Mesenchymal stem cell (in vitro differentiated cells and primary cell): ENCODE data around the gene ERN1.

Experiments
- DNase-seq: peaks from one replicate; pipeline ENCODE4 v3.0.0-alpha.2; 2013
- H2AFZ ChIP-seq: one replicate; pipeline ENCODE4 v1.6.1; 2013; ENCODE audit warnings: low read depth, mild to moderate bottlenecking, control low read depth, inconsistent platforms, low read length, moderate library complexity
- H2AK5ac ChIP-seq: 2 replicates; pipeline ENCODE4 v1.6.1; 2013; ENCODE audit warnings: low read length, moderate library complexity, mild to moderate bottlenecking, inconsistent platforms; ENCODE audit not compliant: severe bottlenecking
- H2BK120ac ChIP-seq: one replicate; pipeline ENCODE4 v1.6.1; 2013; ENCODE audit warnings: low read depth, mild to moderate bottlenecking, inconsistent platforms, low read length, moderate library complexity
- H2BK12ac ChIP-seq, 2 experiments: one replicate each; pipeline ENCODE4 v1.6.1; 2013; ENCODE audit warnings: inconsistent platforms in 2 of 2, low read length in 2 of 2, mild to moderate bottlenecking in 2 of 2, moderate library complexity in 2 of 2, control low read depth in 1 of 2
- H2BK15ac ChIP-seq: one replicate; pipeline ENCODE4 v1.6.1; 2013; ENCODE audit warnings: mild to moderate bottlenecking, low read depth, inconsistent platforms; ENCODE audit not compliant: poor library complexity, severe bottlenecking
- H2BK5ac ChIP-seq: 2 replicates; pipeline ENCODE4 v1.6.1; 2013; ENCODE audit warnings: low read depth, mild to moderate bottlenecking, low read length, control low read depth, inconsistent platforms; ENCODE audit not compliant: poor library complexity, severe bottlenecking
- H3K14ac ChIP-seq, 2 experiments: one replicate each; pipeline ENCODE4 v1.6.1; 2013; ENCODE audit warnings: inconsistent platforms in 2 of 2, low read length in 2 of 2, control low read depth in 1 of 2, mild to moderate bottlenecking in 1 of 2, moderate library complexity in 1 of 2
- H3K18ac ChIP-seq, 2 experiments: one replicate each; pipeline ENCODE4 v1.6.1; 2013; ENCODE audit warnings: inconsistent platforms in 2 of 2, low read length in 2 of 2, control low read depth in 1 of 2, low read depth in 1 of 2, mild to moderate bottlenecking in 1 of 2
- H3K23ac ChIP-seq, 2 experiments: one replicate each; pipeline ENCODE4 v1.6.1; 2013; ENCODE audit warnings: inconsistent platforms in 2 of 2, low read length in 2 of 2, mild to moderate bottlenecking in 2 of 2, moderate library complexity in 2 of 2, control low read depth in 1 of 2
- H3K27ac ChIP-seq: 2 replicates; pipeline ENCODE4 v1.5.1; 2013; ENCODE audit warnings: mild to moderate bottlenecking, moderate library complexity, low read length, control low read depth, inconsistent platforms; ENCODE audit not compliant: poor library complexity, severe bottlenecking
- H3K27me3 ChIP-seq, 2 experiments: 2 replicates each; pipeline versions ENCODE4 v1.6.1 to v1.7.0; 2013; ENCODE audit warnings: low read length in 2 of 2, mild to moderate bottlenecking in 2 of 2, moderate library complexity in 2 of 2, control low read depth in 1 of 2, inconsistent platforms in 1 of 2; ENCODE audit not compliant: control insufficient read depth in 1 of 2, insufficient read depth in 1 of 2
- H3K36me3 ChIP-seq, 2 experiments: 2 replicates each; pipeline versions ENCODE4 v1.6.1 to v1.7.0; 2013; ENCODE audit warnings: low read length in 2 of 2, control low read depth in 1 of 2, inconsistent platforms in 1 of 2, low read depth in 1 of 2, mild to moderate bottlenecking in 1 of 2; ENCODE audit not compliant: insufficient read depth in 2 of 2, control insufficient read depth in 1 of 2
- H3K4ac ChIP-seq, 2 experiments: one replicate each; pipeline ENCODE4 v1.6.1; 2013; ENCODE audit warnings: inconsistent platforms in 2 of 2, low read length in 2 of 2, mild to moderate bottlenecking in 2 of 2, moderate library complexity in 2 of 2, control low read depth in 1 of 2, low read depth in 1 of 2
- H3K4me1 ChIP-seq: 2 replicates; pipeline ENCODE4 v1.6.1; 2013; ENCODE audit warnings: low read depth, low read length, control low read depth; ENCODE audit not compliant: control insufficient read depth, insufficient read depth
- H3K4me2 ChIP-seq: 2 replicates; pipeline ENCODE4 v1.6.1; 2013; ENCODE audit warnings: low read length, mild to moderate bottlenecking, inconsistent platforms; ENCODE audit not compliant: poor library complexity, severe bottlenecking
- H3K4me3 ChIP-seq, 2 experiments: 2 replicates each; pipeline versions ENCODE4 v1.5.1 to v1.7.0; 2013; ENCODE audit warnings: low read length in 2 of 2, mild to moderate bottlenecking in 2 of 2, control low read depth in 1 of 2, low read depth in 1 of 2; ENCODE audit not compliant: insufficient read depth in 1 of 2
- H3K79me1 ChIP-seq: replicated peaks from 2 replicates; pipeline ENCODE4 v1.6.1; 2013; ENCODE audit warnings: mild to moderate bottlenecking, control low read depth, low read length, inconsistent platforms; ENCODE audit not compliant: poor library complexity, severe bottlenecking
- H3K9ac ChIP-seq: 2 replicates; pipeline ENCODE4 v1.7.0; 2013; ENCODE audit warnings: mild to moderate bottlenecking, low read length, moderate library complexity
- H3K9me3 ChIP-seq: 2 replicates; pipeline ENCODE4 v1.7.0; 2013; ENCODE audit warnings: mild to moderate bottlenecking, low read length; ENCODE audit not compliant: control insufficient read depth
- H4K8ac ChIP-seq: one replicate; pipeline ENCODE4 v1.6.1; 2013; ENCODE audit warnings: inconsistent platforms, mild to moderate bottlenecking, low read length, moderate library complexity
- H4K91ac ChIP-seq: one replicate; pipeline ENCODE4 v1.6.1; 2013; ENCODE audit warnings: mild to moderate bottlenecking, low read length, inconsistent platforms
- WGBS: methylation state at CpG from one replicate; pipeline ENCODE4 v1.1.7; 2013; ENCODE audit warnings: mixed read lengths; 5-methylcytosine and 5-hydroxymethylcytosine counted together

Gene ERN1

GRCh38 chr17:64060331-64060730 is 69.6 kb downstream of the ERN1 start:
- Histone ChIP-seq H4K91ac (no peak overlapping the region), H3K14ac (no peak overlapping the region), H2BK15ac (no peak overlapping the region), H3K18ac (no peak overlapping the region), H3K27me3 (no peaks in the 10 kb centered on the region), H2BK12ac (no peak overlapping the region), H2AFZ (no peak overlapping the region), H2BK5ac (no peak overlapping the region), H3K36me3 (peaks cover 43 to 89% of the 10 kb centered on the region in 2 experiments), H3K4me3 (no peak overlapping the region), H3K79me1 (no peaks in the 10 kb centered on the region), H2BK120ac (no peak overlapping the region), H3K4me2 (no peak overlapping the region), H3K23ac (no peak overlapping the region), H3K4me1 (no peaks in the 10 kb centered on the region), H3K27ac (no peak overlapping the region), H4K8ac (no peak overlapping the region), H3K4ac (no peak overlapping the region), H3K9me3 (no peaks in the 10 kb centered on the region), H2AK5ac (no peak overlapping the region), H3K9ac (no peak overlapping the region)
- no peak for DNase-seq
- WGBS, result 94% methylated on average over 3 of the region's 5 CpGs

DNA sequence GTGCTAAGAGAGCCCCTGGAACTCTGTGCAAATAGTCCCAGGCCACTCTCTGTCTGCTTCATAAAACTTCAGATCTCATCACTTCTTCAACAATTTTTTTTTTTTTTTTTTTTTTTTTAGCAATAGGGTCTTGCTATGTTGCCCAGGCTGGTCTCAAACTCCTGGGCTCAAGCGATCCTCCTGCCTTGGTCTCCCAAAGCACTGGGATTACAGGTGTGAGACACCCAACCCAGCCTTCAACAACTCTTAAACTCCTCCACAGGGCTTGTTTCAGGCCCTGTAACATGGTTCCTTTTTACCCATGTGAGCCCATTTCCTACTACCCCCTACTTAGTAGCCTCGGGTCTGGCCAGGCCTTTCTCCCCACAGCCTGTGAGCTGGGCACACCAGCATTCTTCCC is 70.2 kb downstream of the ERN1 start:
- H3K4me2 ChIP-seq, result no peak overlapping the region
- no peak overlapping the region for H4K8ac ChIP-seq
- no peaks in the 10 kb centered on the region for H3K79me1 ChIP-seq
- H3K27me3 ChIP-seq, result no peaks in the 10 kb centered on the region
- no peak overlapping the region for H2BK15ac ChIP-seq
- H3K27ac ChIP-seq, result no peak overlapping the region
- peaks cover 47 to 89% of the 10 kb centered on the region in 2 experiments for H3K36me3 ChIP-seq
- 97% methylated on average over 2 of the region's 2 CpGs for WGBS
- no peak for DNase-seq
- H3K9me3 ChIP-seq, result no peaks in the 10 kb centered on the region
- no peak overlapping the region for H3K4me3 ChIP-seq
- no peak overlapping the region for H2BK5ac ChIP-seq
- no peak overlapping the region for H2AK5ac ChIP-seq
- H3K23ac ChIP-seq, result no peak overlapping the region
- H3K4ac ChIP-seq, result no peak overlapping the region
- H4K91ac ChIP-seq, result no peak overlapping the region
- H3K14ac ChIP-seq, result no peak overlapping the region
- H2BK120ac ChIP-seq, result no peak overlapping the region
- H2BK12ac ChIP-seq, result no peak overlapping the region
- no peak overlapping the region for H3K18ac ChIP-seq
- H3K9ac ChIP-seq, result no peak overlapping the region
- no peaks in the 10 kb centered on the region for H3K4me1 ChIP-seq
- no peak overlapping the region for H2AFZ ChIP-seq

GRCh38 chr17:64058621-64059020 is 71.3 kb downstream of the ERN1 start:
- H4K8ac ChIP-seq, result no peak overlapping the region
- H3K9ac ChIP-seq, result no peak overlapping the region
- no peak for DNase-seq
- no peaks in the 10 kb centered on the region for H3K9me3 ChIP-seq
- WGBS, result 98% methylated on average over 5 of the region's 5 CpGs
- H3K36me3 ChIP-seq, result peaks cover 46 to 89% of the 10 kb centered on the region in 2 experiments
- no peak overlapping the region for H2BK15ac ChIP-seq
- no peak overlapping the region for H2BK12ac ChIP-seq
- no peak overlapping the region for H2BK120ac ChIP-seq
- no peak overlapping the region for H3K14ac ChIP-seq
- H3K18ac ChIP-seq, result no peak overlapping the region
- H3K27me3 ChIP-seq, result no peaks in the 10 kb centered on the region
- no peak overlapping the region for H3K27ac ChIP-seq
- H2AK5ac ChIP-seq, result no peak overlapping the region
- no peak overlapping the region for H4K91ac ChIP-seq
- no peaks in the 10 kb centered on the region for H3K79me1 ChIP-seq
- H3K4me3 ChIP-seq, result no peak overlapping the region
- H3K4me1 ChIP-seq, result no peaks in the 10 kb centered on the region
- no peak overlapping the region for H2AFZ ChIP-seq
- no peak overlapping the region for H3K4ac ChIP-seq
- H3K23ac ChIP-seq, result no peak overlapping the region
- no peak overlapping the region for H3K4me2 ChIP-seq
- H2BK5ac ChIP-seq, result no peak overlapping the region

GRCh38 chr17:64057701-64058263 is 72.2 kb downstream of the ERN1 start:
- H3K4me3 ChIP-seq, result no peak overlapping the region
- no peak overlapping the region for H2BK12ac ChIP-seq
- H2AFZ ChIP-seq, result no peak overlapping the region
- no peak overlapping the region for H3K4ac ChIP-seq
- H2BK120ac ChIP-seq, result no peak overlapping the region
- no peak overlapping the region for H3K27ac ChIP-seq
- H3K79me1 ChIP-seq, result no peaks in the 10 kb centered on the region
- no peak overlapping the region for H2BK15ac ChIP-seq
- H3K18ac ChIP-seq, result no peak overlapping the region
- 93% methylated on average over 9 of the region's 9 CpGs for WGBS
- no peak for DNase-seq
- H2AK5ac ChIP-seq, result no peak overlapping the region
- H2BK5ac ChIP-seq, result no peak overlapping the region
- no peaks in the 10 kb centered on the region for H3K4me1 ChIP-seq
- no peak overlapping the region for H4K91ac ChIP-seq
- no peak overlapping the region for H3K4me2 ChIP-seq
- H3K23ac ChIP-seq, result no peak overlapping the region
- H3K9me3 ChIP-seq, result no peaks in the 10 kb centered on the region
- H3K36me3 ChIP-seq, result peaks cover 46 to 89% of the 10 kb centered on the region in 2 experiments
- H3K9ac ChIP-seq, result no peak overlapping the region
- no peak overlapping the region for H3K14ac ChIP-seq
- H3K27me3 ChIP-seq, result no peaks in the 10 kb centered on the region
- no peak overlapping the region for H4K8ac ChIP-seq
